ENCODE data around the gene MIPEP.

The MIPEP gene

DNA sequence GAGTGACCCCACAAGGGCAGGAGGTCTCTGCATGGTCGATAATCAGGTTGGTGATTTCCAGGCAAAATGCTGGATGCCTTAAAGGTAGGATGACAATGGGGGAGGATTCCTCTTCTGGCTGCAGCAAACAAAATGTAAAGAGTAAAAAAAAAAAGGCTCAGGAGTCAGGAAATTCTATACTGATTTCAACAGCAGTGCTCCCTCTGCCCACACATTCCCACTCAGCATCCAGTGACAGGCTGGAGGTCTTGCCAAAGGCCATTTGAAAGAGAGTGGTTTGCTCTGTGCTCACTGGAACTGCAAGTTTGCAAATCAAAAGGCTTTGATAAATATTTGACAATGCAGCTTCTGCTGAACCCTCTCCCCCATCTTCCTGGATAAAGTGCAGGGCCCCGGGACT is 183.6 kb downstream of the MIPEP start:
- no peak for DNase-seq

DNA sequence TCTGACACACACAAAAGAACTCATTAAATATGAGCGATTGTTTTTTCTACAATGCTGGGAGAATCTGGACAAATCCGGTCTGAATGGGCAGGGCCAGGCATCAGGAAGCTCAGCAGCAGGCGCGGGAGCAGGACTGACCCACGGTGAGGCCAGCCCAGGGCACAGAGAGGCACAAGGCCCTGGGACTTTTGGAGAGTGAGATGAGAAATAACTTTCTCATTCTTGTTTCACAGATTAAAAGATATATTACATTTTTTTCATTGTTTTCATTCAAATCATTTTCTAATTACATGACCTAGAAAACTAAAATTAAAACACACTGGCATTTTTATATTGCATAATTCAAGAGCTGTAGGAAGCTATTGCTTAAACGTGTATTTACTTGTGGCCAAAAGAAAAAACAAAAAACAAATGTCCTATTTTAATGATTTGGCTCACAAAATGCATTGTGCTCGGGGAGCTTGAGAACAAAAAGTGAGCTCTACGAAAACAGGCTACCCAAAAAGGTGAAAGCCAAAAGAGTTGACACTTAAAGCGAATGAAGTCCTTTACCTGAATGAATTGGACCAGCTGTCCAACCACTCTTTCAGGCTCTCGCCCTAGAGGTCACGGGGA is 185.8 kb downstream of the MIPEP start:
- no peak for DNase-seq

DNA sequence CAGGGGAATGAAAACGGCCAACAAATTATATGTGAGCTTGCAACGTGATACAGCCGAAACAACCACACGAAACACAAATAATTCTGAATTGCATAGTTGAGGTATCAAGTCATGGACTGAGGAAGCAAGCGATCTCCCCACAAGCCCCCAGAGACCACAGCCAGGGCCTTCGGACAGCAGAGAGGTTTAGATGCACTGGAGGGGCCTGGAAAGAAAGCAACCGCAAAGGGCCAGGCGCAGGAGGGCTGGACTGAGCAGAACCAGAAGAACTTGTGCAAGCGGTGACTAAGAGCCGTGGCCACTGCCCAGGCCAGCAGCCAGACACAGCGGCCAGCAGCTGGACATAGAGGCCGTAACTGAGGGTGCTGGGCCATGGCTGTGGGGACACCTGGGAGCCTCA is 187.6 kb downstream of the MIPEP start:
- DNase-seq: no peak

DNA sequence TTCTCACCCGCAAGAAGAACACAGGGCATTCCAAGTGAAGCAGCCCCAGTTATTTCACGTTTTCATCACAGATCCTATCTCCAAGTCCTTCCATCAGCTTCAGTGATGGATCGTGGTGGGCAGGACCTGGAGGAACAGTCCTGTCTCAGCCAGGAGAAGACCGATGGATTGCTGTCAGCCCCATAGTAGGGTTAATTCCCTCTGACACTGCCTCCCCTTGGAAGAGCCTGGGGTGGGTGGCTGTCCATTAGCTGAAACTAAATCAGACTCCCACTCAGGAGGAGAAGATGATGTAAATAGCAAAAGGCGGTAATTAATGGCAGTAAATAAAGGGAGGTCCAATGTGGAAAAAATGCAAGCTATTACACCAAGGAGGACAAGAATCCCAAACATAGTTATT is 188.0 kb downstream of the MIPEP start:
- DNase-seq: no peak

DNA sequence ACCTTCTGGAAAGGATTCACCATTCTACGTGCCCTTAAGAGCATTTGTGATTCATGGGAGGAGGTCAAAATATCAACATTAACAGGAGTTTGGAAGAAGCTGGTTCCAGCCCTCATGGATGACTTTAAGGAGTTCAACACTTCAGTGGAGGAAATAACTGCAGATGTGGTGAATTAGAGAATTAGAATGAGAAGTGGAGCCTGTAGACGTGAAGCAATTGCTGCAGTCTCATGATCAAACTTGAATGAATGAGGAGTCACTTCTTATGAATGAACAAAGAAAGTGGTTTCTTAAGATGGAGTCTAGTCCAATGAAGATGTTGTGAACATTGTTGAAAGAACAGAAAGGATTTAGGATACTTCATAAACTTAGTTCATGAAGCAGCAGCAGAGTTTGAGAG is 189.9 kb downstream of the MIPEP start:
- no peak for DNase-seq

DNA sequence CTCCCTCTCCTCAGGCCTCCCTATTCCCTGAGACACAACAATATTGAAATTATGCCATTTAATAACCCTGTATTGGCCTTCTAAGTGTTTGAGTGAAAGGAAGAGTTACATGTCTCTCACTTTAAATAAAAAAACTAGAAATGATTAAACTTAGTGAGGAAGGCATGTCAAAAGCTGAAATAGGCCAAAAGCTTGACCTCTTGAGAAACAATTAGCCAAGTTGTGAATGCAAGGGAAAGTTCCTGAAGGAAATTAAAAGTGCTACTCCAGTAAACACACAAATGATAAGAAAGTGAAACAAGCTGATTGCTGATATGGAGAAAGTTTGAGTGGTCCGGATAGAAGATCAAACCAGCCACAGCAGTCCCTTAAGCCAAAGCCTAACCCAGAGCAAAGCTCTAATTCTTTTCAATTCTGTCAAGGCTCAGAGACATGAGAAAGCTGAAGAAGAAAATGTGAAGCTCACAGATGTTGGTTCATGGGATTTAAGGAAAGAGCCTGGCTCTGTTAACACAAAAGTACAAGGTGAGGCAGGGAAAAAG is 191.4 kb downstream of the MIPEP start:
- no peak for DNase-seq

DNA sequence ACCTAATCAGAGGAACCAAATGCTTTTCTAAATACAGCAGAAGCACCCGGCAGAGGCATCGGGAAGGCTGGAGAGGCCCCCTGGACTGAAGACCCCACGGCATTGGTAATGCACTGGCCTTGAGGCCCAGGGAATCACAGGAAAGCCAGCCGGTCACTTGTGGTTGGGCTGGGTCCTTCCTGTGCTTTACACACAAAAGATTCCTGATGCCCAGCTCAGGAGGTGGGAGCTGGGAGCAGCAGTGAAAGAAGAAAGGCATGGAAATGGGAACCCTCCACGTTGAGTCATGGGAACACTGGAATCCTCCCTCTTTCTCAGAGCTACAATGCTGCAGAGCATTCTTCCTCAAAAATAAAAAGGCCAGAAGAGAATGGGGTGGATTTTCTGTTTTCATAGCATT is 192.6 kb downstream of the MIPEP start:
- DNase-seq: no peak

DNA sequence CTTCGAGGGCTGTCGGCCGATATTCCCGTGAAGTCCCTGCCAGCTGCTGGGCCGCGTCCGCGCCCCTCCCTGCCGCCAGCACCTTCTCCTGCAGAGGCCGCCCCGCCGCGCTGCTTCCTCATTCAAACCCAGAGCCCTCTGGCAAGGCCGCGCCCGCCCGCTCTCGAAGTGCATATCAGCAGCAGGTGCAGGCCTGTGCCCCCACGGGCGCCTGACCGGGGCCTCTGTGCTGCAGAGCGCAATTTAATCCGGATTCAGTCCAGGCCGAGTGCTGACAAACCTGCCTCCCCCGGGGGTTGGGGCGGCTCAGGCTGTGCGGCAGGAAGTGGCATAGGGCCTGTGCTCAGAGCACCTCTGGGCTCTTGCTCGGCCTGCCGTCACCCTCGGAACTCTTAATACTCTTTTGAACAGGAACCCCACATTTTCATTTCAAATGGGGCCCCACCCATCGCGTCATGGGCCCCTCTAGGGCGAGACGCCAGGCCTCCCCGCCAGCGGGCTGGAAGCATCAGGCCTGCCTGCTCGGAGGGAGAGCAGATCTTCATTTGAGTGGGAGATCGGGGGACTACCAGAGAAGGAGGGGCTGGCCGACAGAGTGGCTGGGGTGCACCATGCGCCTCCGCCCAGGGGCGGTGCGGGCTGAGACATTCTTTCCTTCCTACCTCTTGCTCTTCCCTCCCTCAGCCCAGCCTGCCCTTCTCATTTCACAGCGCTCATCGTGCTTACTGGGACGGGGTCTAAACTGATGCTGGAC is 193.3 kb downstream of the MIPEP start:
- DNase-seq: peak; percentile 59

DNA sequence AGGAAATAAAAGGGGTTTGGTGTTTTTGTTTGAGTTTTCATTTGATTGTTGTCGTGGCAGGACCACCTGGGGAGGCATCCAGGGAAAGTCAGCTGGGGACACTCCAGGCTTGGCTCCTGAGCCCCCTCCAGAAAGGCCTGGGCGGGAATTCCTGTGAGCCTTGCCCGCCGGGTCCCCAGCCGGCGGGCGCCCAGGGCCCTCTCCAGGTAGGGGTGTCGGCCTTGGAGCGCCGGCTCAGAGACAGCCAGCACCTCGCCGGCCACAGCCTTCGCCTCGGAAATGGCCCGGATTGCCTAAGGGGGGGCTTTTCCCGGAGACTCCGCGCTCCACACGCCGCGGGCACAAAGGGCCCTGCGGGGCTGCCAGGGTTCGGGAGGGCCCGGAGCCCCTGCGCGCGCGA is 194.0 kb downstream of the MIPEP start:
- DNase-seq: no peak

DNA sequence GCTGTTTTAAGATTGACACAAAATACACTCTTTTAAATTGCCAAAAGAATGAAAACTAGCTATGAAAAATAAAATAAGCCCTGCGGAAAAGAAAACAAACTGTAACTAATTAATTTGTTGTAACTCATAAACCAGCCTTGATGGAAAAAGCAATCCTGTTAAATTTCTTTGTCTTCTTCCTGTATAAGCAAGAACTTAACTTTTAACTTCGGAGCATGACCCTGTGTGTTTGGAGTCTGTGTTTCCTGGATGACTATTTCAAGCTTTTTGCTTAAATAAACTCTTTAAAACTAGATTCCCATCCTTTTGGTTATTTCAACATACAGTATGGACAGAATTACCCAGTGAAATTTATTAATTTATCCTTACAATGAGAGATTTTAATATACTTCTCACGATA is 196.4 kb downstream of the MIPEP start:
- no peak for DNase-seq

DNA sequence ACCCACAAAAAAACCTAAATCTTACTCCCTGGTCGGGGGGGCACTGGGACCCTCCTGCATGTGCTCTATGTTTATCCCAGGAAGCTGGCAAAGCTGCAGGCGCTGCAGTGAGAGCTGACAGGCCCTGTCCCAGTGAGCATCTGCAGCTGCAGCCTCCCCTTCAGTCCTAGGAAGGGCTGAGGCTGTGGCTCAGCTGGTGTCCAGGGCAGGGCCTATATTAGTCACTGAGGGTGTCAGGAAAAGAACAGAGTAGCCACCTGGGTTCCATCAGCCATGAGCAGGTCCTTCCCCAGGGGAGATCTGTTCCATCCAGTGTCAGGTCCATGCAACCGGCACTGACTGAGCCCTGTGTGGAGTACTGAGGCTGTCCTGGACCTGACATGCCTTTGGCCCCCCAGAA is 198.5 kb downstream of the MIPEP start:
- DNase-seq: no peak

DNA sequence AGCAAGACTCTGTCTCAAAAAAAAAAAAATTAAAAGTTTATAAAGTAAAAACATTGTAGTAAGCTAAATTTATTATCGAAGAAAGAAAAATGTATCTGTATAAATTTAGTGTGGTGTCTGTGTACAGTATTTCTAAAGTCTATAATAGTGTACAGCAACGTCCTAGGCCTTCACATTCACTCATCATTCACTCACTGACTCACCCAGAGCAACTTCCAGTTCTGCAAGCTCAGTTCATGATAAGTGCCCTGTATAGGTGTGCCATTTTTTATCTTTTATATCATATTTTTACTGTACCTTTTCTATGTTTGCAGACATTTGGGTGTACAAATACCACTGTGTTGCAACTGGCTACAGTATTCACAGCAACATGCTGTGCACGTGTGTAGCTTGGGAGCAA is 200.9 kb downstream of the MIPEP start:
- DNase-seq: no peak

DNA sequence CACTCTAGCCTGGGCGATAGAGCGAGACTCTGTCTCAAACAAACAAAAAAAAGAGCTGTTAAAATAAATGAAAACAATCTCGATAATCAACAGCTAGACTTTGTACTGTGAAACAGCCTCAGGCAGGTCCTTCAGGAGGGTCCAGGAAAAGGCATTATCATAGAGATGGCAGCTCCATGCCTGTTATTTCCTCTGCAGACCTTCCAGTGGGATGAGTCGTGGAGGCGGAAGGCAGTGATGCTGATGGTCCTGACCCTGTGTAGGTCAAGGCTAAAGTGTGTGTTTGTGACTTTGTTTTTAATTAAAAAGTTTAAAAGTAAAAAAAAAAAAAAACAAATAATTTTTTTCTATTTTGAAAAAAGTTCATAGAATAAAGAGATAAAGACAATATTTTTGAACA is 201.6 kb downstream of the MIPEP start:
- DNase-seq: no peak

DNA sequence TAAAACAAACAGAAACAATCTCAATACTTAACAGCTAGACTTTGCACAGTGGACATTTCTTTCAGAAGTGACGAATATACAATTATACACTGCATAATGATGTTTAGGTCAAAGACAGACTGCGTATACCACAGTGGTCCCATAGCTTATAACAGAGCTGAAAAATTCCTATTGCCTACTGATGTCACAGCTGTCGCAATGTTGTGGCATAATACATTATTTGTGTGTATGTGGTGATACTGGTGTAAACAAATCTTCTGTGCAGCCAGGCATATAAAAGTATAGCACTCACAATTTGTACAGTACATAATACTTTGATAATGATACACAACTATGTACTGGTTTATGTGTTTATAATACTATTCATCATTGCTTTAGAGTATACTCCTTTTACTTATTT is 202.3 kb downstream of the MIPEP start:
- DNase-seq: no peak

DNA sequence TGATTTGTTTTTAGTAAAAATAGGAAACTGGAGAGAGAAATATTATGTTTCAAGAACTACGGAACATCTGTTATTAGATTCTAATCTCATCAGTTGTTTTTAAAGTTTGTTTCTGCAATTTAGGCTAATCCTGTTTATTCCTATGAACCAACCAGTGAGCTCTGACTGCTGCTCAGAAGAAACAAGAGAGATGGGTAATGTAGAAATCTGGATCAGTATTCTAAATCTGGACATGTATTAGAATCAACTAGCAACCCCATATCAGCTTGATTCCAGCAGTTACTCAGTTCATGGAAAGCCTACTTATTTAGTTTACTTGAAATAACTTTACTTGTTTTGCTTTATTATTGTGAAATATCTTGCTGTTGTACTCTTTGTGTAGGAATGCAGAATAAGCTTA is 203.8 kb downstream of the MIPEP start:
- no peak for DNase-seq

DNA sequence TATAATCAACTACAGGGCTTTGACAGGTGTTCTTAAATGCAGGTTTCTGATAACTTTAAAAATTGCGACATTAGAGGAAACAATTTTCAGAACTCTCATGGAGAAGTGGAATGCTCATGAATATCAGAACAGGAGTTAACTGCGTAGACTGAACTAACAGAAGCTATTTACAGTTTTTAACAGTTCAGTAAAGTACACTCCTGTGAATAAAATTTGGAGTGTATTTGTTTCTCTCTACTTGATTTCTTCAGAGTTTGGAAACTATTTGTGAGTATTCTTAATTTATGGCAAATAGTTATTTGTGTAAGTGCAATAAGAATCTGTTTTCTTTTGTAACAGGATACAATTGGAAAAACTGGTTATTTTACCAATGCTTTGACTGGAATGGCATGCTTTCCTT is 204.6 kb downstream of the MIPEP start:
- DNase-seq: no peak

DNA sequence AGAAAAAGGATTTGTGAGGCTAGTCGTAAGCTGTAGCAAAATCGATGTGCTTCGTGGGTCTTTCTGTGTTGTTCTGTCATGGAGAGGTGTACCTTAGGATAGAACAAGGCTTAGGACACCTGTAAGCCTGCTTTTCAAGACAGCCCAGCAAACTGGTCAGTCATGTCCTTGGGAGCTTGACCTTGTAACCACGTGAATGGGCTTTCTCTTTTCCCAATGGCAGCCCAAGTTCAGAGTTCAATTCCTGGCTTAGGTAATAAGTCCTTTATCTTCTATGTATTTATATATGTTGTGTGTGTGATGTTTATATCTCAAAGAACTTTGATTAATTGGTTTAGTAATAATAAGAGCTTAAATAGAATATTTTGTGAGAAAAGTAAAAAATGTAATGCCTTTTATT is 206.1 kb downstream of the MIPEP start:
- DNase-seq: no peak

DNA sequence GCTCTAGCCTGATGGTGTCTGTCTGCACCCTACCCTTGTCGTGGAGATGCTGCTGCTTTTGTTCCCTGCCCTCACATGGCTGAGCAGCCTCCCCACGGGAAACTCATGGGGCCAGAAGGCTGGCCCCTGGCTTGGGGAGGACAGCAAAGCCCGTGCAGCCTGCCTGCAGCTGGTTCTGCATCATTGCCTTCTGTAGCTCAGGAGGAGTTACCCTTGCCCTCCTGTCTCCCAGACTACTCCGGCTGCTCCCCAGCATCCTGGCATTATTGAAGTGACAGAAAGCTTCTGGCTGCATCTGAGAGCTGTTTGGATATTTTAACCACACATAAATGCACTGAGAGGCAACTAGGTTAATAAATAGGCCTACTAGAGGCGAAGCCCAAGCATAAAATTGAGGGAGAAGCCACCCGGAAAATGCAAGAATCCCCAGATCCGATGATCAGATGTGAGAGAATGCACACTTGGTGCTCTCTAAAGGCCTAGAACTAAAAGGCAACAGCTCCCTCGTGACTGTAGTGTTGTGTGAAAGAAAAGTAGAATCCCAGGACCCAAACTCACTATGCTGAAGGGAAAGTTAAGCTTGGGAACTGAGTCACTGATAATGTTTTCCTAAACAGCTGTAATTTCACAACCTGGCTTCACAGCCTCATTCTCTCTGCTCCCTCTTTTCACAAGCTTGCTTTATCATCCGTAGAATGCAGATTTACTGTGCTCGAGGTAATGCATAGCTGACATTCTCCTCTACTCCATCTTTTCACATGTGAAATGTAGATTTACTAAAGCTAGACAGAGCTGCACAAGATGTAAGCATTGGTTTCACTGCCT is 208.1 kb downstream of the MIPEP start:
- DNase-seq: no peak
